GM18870 (cell line): ENCODE data around the gene ANKRA2.
A peak's percentile ranks its signal among the peaks of the same experiment; 100 is the strongest.

Source experiments
- ATAC-seq: cut with Tn5 transposase; IDR thresholded peaks from one replicate; pipeline ENCODE4 v1.9.1; 2021; ENCODE audit warnings: moderate library complexity; ENCODE audit not compliant: unreplicated experiment

ANKRA2 gene, protein sequence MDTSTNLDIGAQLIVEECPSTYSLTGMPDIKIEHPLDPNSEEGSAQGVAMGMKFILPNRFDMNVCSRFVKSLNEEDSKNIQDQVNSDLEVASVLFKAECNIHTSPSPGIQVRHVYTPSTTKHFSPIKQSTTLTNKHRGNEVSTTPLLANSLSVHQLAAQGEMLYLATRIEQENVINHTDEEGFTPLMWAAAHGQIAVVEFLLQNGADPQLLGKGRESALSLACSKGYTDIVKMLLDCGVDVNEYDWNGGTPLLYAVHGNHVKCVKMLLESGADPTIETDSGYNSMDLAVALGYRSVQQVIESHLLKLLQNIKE

DNA sequence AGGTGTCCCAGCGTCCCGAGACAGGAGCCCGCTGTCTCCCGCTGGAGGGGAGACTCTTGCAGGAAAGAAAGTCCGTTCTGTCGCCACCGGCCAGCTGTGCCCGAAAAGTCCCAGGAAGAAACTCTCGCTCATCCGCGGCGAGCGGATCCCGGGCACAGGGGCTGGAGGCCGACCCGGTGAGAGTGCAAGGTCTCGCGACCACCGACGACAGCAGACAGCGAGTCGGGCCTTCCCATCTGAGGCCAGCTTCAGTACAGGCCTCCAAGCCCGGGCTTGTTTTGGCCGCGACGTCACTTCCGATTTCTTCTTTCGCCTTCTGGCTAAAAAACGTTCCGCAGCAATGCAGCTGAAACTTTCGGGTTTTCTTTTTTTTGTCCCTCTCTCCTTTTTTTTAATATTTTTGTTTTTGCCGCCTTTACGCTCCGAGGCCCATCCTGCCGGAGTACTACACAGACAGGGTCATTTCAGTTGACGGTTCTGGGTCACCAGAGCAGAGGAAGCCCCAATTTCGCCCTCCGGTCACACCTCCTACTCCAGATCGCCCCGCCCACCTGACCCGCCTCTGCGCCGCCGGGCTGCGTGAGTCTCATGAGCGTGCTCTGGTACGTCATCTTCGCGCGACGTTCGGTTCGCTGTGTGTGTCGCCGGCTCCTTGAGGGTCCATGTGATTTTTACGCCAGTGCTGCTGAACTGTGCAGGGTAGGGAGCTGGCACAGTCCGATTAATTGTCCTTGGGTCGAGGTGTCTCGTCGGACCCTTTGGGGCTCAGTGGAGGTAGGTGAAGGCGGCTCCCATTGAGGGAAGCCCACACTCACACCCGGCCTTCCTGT lies at the start of gene ANKRA2, which contains the start of gene UTP15:
ANKRA2 (minus strand) TSS at position 501 of the 830 bp plus-strand sequence. CDS start 2,758 bp downstream, outside the sequence.
UTP15 (plus strand) TSS at position 605 of the 830 bp plus-strand sequence. CDS start 1,602 bp downstream, outside the sequence.
- peak; percentile 83 for ATAC-seq

DNA sequence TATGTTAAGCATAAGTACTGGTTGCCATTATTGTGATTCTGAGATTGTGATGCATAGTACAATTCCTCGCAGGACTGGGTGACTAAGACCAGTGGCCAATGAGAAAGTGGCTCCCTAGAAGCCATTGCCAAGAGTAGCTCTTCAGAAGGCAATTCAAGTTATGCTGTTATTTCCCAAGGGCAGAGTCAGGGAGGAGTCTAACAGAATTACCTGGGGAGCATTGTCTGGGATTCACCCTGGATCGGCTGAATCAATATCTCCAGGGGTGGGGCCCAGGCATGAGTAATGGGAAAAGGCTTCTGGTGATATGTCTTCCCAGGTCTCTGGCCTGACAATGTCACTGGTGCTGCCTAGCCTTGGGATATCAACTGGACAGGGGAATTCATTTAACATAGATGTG lies 49.6 kb upstream of the ANKRA2 start:
- no peak for ATAC-seq

DNA sequence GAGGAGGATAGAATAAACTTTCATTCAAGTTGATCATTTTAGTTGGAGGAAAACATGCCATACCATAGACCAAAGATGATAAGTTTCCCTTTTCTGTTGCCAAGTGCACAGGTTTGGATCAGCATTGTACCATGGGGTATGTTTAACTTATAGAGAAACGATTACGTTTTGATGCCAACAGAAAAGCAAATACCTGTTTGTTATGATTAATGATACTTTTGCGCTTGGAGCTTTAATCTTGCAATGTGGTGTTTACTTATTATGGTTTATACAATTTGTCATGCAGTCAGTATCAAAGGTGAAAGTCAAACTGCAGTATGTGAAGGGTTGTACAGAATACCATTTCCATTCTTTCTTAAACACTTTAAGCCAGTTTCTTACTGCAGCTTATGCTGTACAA lies 47.4 kb upstream of the ANKRA2 start:
- ATAC-seq: no peak

DNA sequence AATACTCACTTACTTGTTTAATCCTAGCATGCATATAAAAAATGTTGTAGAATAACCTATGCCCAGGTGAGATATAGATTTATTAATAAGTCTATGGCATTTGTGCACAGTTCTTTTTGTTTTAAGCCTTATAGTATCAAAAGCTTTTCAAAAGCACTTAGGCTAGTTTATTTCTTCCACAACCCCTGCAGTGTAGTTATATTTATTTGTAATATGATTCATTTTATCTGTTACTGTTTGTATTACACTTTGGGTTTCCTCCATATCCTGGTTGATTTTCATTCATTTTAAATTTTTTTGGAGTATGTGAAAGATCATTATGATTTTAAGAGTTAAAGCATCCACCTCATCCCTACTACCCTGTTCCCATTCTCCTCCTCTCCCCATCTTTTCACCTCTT lies 41.8 kb upstream of the ANKRA2 start:
- no peak for ATAC-seq

DNA sequence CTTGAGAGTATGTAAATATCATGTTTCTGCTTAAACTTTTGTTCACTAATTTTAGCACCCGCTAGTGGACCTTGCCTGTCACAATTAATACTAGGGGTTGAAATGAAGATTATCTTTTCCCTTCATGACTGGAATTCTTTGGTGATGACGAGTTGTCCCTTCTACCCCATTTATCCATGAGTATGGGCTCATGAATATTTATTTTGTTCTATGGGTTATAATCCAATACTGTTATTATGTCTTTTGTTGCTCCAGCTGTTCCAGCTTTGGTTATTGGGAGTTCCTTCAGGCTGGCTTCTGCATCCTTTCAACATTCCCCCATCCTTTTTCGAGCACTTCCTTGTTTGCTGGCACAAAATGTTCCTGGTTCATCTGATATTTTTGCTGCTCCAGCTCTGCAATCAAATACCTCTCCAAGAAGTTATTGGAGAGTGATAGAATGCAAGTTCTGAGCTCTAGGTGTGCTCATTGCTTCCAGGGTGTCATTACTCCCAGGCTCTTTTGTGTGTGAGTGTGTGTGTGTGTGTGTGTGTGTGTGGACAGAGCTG lies 40.8 kb upstream of the ANKRA2 start:
- no peak for ATAC-seq

DNA sequence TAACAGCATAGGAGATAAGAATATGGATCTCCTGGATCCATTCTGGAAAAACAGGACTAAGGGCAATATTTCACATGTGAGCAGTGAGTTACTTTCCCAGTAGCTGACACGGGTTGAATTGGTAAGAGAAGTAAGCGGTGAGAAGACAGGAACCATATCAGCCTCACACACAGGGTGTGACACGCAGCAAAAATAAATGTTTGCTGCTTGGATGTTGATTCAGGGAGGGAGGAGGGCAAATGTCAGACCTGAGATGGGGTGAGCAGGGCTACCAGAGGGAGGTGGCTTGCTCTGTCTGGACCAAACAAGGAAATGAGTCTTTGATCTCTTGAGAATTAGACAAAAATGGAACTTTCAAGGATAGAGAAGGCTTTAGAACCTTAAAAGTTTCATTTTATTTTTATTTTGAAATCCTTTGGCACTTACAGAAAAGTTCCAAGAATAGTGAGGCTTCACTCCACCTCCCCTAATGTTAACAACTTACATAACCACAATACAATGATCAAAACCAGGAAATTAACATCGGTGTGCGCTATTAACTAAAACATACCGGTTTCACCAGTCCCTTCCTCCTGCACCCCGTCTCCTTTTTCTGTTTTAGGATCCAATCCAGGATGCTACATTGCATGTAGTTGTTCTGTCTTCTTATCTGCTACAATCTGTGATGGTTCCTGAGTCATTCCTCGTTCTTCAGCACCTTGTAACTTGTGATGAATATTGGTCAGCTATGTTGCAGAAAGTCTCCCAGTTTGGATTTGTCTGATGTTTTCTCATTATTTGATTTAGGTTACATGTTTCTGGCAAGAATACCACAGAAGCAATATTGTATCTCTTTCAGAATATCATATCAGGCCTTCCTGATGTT lies 40.0 kb upstream of the ANKRA2 start:
- ATAC-seq: no peak

DNA sequence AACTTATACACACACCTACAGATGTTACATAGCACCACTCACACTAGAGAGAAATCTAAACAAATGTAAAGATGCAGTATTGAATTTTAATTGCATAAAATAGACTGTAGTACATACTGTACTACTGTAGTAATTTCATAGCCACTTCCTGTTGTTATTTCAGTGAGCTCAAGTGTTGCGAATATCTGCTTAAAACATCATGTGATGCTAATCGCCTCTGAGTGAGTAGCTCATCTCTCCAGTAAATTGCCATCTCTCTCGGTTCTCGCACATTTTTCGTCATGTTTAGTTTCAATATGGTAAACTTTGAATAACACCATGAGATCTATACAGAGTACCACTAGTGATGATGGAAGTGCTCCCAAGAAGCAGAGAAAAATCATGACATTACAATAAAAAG lies 38.6 kb upstream of the ANKRA2 start:
- no peak for ATAC-seq

DNA sequence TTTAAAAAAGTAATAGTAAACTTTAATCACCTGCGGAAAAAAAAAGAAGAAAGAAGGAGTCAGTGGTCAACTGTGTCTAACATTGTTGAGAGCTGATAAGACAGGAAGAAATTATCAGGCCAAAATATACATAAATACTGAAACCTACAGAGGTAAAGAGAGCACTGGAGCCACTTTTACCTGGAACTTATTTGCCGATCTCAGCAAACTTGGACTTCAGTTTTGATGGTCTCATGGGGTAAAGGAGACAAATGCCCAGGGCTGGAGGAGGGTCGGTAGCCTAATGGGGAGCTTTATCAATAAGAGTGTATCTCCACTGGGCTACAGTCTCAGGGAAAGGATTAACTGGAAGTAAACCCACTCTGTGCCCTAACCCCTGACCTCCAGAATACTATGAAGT lies 33.9 kb upstream of the ANKRA2 start:
- ATAC-seq: no peak

DNA sequence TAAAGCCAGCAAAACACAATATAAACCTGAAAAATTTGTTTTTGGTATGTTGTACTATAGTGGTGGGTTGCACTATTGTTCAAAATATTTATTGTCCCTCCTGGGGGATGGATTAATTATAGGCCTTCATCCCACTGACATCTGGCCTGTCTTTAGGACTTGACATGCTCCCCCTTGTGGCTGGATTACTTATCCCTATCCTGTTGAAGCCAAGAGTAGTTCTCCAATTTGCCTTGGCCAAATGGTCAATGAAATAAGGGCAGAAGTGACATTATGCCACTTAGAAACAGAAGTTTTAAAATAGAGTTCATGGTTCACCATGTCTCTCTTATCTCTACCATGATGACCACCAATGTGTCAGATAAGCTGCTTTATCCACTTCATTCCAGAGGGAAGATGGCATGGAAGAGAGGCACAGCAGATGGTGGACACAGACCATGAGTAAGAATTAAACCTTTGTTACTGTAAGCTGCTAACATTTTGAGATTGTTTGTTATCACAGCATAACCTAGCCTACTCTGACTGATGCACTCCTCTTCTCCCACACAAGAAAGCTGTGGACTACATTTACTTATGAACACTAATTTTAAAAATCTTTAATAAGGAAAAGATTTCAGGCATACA lies 31.4 kb upstream of the ANKRA2 start:
- ATAC-seq: no peak

DNA sequence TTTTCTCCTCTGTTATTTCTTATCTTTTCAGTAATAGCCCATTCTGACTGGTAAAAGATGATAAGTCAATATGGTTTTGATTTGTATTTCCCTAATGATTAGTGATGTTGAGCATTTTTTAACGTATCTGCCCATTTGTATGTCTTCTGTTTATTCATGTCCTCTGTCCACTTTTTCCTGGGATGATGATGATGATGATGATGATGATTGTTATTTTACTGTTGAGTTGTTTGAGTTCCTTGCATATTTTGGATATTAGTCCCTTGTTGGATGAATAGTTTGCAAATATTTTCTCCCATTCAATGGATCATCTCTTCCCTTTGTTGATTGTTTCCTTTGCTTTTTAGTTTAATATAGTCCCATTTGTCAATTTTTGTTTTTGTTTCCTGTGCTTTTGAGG lies 27.1 kb upstream of the ANKRA2 start:
- ATAC-seq: no peak

DNA sequence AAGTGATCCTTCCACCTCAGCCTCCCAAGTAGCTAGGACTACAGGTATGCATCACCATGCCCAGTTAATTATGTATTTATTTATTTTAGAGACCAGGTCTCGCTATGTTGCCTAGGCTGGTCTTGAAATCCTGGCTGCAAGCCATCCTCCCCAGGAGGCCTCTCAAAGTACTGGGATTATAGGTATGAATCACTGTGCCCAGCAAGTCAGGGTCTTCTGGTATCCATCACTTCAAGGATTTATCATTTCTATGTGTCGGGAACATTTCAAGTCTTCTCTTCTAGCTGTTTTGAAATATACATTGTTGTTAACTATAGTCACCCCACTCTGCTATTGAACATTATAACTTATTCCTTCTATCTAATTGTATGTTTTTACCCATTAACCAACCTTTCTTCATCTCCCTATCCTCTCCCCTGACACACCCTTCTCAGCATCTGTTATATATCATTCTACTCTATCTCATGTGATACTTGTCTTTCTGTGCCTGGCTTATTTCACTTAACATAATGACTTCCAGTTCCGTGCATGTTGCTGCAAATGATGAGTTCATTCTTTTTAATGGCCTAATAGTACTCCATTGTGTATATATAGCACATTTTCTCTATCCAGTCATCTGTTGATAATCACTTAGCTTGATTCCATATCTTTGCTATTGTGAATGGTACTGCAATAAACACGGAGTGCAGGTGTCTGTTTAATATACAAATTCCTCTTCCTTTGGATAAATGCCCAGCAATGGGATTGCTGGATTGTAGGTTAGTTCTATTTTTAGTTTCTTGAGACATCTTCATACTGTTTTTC lies 26.5 kb upstream of the ANKRA2 start:
- ATAC-seq: no peak

DNA sequence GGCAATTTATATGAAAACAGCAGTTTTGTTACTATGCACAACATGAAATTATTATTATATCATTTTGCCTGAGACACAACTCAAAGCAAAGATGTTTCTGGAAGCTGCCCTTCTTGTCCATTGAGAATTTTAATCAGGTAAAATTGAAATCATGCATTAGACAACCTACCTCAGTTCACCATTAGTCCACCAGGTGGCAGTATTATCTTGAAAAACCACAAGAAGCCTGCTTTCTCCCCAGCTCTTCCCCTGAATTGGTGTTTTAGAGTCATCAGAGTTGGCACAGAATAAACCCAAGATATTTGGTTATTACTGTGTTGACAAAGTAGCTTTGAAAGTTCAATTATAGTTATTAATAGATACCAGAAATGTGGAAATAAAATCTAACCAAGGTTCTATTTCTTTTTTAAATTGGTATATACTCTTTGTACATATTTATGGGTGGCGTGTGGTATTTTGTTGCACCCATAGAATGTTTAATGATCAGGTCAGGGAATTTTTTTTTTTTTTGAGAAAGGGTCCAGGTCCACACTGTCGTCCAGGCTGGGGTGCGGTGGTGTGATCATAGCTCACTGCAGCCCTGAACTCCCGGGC lies 25.8 kb upstream of the ANKRA2 start:
- ATAC-seq: no peak

DNA sequence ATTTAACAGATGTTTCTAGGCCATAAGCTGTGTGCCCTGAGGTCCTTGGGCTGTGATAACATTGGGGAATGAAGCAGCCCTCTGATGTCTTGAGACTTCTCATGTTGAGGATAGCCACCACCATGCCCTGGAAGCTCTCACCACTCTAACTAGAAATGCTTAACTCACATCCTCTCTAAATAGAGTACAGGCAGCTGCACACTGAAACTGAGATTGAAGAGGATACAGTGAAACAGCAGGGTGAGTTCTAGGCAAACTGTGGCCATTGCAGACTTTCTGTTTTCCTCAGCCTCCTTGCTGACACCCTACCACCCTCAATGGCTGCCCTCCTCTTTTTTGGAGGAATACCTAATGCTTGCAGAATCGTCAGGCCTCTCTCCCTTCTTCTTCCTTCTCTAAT lies 22.5 kb upstream of the ANKRA2 start:
- no peak for ATAC-seq

DNA sequence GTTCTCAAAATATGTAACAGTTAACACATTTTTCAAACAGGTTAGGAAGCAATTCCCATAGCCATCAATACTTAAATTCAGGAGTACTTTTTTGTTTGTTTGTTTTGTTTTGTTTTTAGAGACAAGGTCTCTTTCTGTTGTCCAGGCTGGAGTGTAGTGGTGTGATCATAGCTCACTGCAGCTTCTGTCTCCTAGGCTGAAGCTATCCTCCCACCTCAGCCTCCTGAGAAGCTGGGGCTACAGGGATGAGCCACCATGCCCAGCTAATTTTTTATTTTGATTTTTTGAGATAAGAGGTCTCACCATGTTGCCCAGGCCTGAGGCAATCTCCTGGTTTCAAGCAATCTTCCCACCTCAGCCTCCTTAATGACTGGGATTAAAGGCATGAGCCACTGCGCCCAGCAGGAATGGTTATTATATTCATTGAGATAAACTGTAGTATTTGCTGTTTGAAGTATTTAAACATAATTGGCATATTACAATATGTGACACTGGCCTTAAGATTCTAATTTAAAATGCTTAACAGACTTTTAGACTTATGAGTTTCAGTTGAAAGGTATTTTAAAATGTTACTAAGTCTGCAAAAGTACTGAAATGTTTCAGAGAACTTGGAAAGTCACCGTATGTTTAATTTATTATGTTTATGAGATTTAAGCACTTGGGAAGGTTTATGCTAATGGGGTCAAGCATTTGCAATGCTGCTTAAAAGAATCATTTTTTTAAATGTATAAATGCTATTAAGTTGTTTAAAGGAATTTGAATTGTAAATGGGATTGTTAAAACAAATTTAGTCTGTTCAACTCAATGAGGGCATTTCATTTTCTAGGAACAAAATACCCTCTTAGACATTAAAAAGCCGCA lies 17.1 kb upstream of the ANKRA2 start:
- ATAC-seq: no peak

DNA sequence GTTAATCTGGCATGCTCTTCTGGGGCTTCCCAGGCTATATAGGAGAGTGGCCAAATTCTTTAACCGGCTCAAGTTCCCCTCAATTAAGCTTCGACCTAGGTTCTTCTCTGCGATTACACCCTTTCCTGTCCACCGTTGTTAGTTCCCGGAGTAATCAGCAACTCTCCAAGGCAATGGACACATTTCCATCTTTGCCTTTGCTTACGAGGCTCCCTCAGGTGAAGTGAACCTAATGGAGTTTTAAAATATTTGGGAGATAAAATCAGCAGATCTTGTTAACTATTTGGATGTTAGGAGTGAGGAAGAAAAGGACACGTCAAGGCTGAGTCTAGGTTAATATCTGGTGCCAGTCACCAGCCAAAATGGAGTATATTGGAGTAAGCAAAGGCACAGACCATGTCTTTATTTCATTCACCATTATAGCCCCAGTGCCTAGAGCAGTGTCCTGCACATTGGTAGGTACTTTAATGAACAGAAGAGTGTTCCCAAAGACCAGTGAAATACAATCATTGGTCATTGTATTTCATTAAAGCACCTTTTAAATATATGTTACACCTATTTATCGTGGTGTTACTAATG lies 619 bp upstream of the ANKRA2 start:
- ATAC-seq: no peak

DNA sequence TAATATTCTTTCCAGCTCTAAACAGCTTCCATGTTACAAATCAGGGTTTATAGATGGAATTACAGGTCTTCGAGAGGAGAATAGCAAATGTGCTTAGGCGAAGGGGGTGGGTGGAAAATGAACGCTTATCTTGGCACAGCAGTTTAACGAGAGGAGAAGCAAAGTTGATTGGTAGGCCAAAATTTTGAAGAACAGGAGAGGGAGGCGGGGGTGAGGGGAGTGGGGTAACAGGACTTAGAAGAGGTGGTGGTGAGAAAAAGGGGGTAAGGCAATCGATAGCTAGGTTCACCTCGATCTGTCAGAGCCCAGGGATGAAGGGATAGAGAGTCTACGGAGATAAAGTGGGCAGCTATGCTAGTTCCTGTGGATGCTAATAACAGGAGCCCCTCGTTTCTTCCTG lies 764 bp downstream of the ANKRA2 start:
- ATAC-seq: no peak

DNA sequence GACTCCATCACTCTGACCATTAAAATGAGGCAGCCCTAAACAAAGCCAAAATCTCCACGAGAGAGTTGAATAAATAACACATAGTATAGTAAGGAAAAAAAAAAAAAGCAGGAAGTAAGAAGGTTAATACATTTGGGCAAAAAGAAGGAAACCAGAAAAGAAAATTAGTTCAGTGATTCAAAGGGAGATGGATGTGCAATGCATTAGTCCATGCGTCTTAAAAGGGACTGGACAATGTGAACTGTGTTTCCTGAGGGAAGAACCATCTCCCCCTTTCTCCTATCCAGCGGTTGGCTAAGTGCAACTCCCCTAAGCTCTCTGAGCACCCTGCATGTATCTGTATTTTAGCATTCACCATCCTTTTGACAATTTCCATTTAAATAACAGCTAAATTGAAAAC lies 1.4 kb downstream of the ANKRA2 start:
- no peak for ATAC-seq

DNA sequence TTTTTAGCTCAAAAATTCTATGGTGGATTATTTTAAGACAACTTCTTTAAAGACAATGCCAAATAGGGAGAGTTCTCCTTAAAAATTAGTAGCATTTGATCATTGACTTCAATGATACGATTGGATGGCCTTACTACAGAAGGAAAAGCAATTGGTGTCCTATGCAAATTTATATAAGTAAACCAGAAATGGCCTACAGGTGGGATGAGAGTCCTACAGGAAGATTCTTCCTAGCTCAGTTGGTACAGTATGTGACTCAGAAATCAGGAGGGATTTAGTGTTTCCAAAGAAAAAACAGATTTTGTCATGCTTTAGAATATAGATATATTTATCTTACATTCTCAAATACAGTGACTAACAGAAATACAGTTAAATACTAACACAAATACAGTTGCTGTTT lies 6.5 kb downstream of the ANKRA2 start:
- ATAC-seq: no peak
